ENCODE measurements around the gene ATP10A. TPM values are rescaled to one million over a fixed set of nuclear protein-coding genes. Genes with fewer than 3 reads are reported as not detected.

The ATP10A gene
- polyA plus RNA-seq, 1 donor (not counting 4 experiments of a cell fraction or from before 2014, with no cell fraction given), result not detected

DNA sequence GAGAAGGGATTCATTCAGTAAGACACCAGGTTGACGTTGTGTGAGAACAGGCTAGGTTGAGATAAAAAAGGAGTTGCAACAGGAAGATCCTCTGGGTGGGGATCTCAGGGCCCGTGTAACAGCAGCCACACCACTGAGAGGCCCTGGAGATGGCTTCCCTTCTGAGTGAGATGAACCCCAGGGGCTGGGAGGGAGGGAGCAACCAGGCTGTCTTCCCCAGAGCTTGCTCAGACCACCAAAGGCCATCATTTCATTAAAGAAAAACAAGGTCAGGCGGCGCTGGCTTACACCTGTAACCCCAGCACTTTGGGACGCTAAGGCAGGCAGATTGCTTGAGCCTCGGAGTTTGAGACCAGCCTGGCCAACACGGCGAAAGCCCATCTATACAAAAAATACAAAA, 187.7 kb downstream of the ATP10A start:
- Histone ChIP-seq H3K79me2 (ENCODE audit: control insufficient read depth, insufficient read depth, low read length) (no peaks in the 10 kb centered on the region), H3K27me3 (ENCODE audit: control insufficient read depth, extremely low read depth, insufficient read depth, low read length) (no peaks in the 10 kb centered on the region), H3K9me3 (ENCODE audit: control insufficient read depth, low read depth, low read length) (peaks cover 8% of the 10 kb centered on the region), H3K9me1 (ENCODE audit: control insufficient read depth, extremely low read depth, insufficient read depth, low read length) (no peaks in the 10 kb centered on the region), H2AFZ (ENCODE audit: control insufficient read depth, low read length) (no peak overlapping the region), H3K9ac (ENCODE audit: control insufficient read depth, extremely low read depth, insufficient read depth, low read length) (no peak overlapping the region), H4K20me1 (ENCODE audit: control insufficient read depth, extremely low read depth, insufficient read depth, low read length) (no peaks in the 10 kb centered on the region), H3K4me3 (ENCODE audit: control insufficient read depth in 2 of 3, extremely low read depth in 1 of 3, insufficient read depth in 2 of 3, low read depth in 1 of 3, low read length in 3 of 3) (no peak overlapping the region), H3K4me1 (ENCODE audit: control insufficient read depth, extremely low read depth, insufficient read depth, low read length) (no peaks in the 10 kb centered on the region), H3K36me3 (ENCODE audit: control insufficient read depth in 2 of 2, extremely low read depth in 1 of 2, insufficient read depth in 2 of 2, low read length in 2 of 2) (no peaks in the 10 kb centered on the region), H3K4me2 (ENCODE audit: control insufficient read depth, extremely low read depth, insufficient read depth, low read depth, low read length) (no peak overlapping the region), H3K27ac (ENCODE audit: control insufficient read depth, insufficient read depth, low read length) (no peak overlapping the region)
- no peak for TF ChIP-seq EZH2 (IDR thresholded peaks at IDR 0.05; ENCODE audit: low read length)
- TF ChIP-seq, protein P1, sequence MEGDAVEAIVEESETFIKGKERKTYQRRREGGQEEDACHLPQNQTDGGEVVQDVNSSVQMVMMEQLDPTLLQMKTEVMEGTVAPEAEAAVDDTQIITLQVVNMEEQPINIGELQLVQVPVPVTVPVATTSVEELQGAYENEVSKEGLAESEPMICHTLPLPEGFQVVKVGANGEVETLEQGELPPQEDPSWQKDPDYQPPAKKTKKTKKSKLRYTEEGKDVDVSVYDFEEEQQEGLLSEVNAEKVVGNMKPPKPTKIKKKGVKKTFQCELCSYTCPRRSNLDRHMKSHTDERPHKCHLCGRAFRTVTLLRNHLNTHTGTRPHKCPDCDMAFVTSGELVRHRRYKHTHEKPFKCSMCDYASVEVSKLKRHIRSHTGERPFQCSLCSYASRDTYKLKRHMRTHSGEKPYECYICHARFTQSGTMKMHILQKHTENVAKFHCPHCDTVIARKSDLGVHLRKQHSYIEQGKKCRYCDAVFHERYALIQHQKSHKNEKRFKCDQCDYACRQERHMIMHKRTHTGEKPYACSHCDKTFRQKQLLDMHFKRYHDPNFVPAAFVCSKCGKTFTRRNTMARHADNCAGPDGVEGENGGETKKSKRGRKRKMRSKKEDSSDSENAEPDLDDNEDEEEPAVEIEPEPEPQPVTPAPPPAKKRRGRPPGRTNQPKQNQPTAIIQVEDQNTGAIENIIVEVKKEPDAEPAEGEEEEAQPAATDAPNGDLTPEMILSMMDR (optimal IDR thresholded peaks at IDR 0.05 in 1 of 3, IDR thresholded peaks at IDR 0.05 in 1 of 3, conservative IDR thresholded peaks at IDR 0.05 in 1 of 3; ENCODE audit: extremely low read depth in 1 of 3, insufficient read depth in 2 of 3, low read length in 3 of 3), result no peak
- DNase-seq (ENCODE audit: low read depth, low spot score), result no peak
- FAIRE-seq, result no peak
- dilution Hi-C loops (cut with MboI; ENCODE audit: extremely low pct_ligation_motif_present, low sequenced_read_pairs), result no loop called here

DNA sequence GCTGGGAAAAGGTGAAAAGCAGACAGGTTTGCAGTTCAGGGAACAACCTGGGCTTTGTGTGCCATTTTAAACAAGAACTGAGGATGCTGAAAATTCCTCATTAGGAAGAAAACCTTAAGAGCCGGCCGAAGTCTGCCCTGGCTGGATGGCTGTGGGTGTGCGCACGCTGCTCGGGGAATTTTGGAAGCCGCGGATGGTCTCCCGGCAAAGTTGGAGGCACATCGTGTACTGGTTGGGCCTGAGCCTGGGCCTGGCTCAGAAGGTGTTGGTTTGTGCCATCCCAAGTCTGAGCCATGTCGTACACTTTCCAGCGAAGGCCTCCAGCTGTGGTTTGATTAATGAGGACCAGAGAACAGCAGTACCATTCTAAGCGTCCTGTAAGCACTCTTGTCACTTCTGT, 188.2 kb downstream of the ATP10A start:
- Histone ChIP-seq H4K20me1 (ENCODE audit: control insufficient read depth, extremely low read depth, insufficient read depth, low read length) (no peaks in the 10 kb centered on the region), H3K79me2 (ENCODE audit: control insufficient read depth, insufficient read depth, low read length) (no peaks in the 10 kb centered on the region), H3K4me2 (ENCODE audit: control insufficient read depth, extremely low read depth, insufficient read depth, low read depth, low read length) (no peak overlapping the region), H3K9me3 (ENCODE audit: control insufficient read depth, low read depth, low read length) (peaks cover 7% of the 10 kb centered on the region), H3K9ac (ENCODE audit: control insufficient read depth, extremely low read depth, insufficient read depth, low read length) (no peak overlapping the region), H3K36me3 (ENCODE audit: control insufficient read depth in 2 of 2, extremely low read depth in 1 of 2, insufficient read depth in 2 of 2, low read length in 2 of 2) (no peaks in the 10 kb centered on the region), H3K27ac (ENCODE audit: control insufficient read depth, insufficient read depth, low read length) (no peak overlapping the region), H3K4me1 (ENCODE audit: control insufficient read depth, extremely low read depth, insufficient read depth, low read length) (no peaks in the 10 kb centered on the region), H2AFZ (ENCODE audit: control insufficient read depth, low read length) (no peak overlapping the region), H3K27me3 (ENCODE audit: control insufficient read depth, extremely low read depth, insufficient read depth, low read length) (no peaks in the 10 kb centered on the region), H3K4me3 (ENCODE audit: control insufficient read depth in 2 of 3, extremely low read depth in 1 of 3, insufficient read depth in 2 of 3, low read depth in 1 of 3, low read length in 3 of 3) (no peak overlapping the region), H3K9me1 (ENCODE audit: control insufficient read depth, extremely low read depth, insufficient read depth, low read length) (no peaks in the 10 kb centered on the region)
- FAIRE-seq (no peak), DNase-seq (ENCODE audit: low read depth, low spot score) (no peak)
- dilution Hi-C loops (cut with MboI; ENCODE audit: extremely low pct_ligation_motif_present, low sequenced_read_pairs), result no loop called here
- TF ChIP-seq EZH2 (IDR thresholded peaks at IDR 0.05; ENCODE audit: low read length), result no peak
- TF ChIP-seq, protein P1 (optimal IDR thresholded peaks at IDR 0.05 in 1 of 3, IDR thresholded peaks at IDR 0.05 in 1 of 3, conservative IDR thresholded peaks at IDR 0.05 in 1 of 3; ENCODE audit: extremely low read depth in 1 of 3, insufficient read depth in 2 of 3, low read length in 3 of 3), result no peak
